ENCODE data around the gene MRPS5.
"Not testable (repeated sequence)": the region's sequence is repeated elsewhere in the genome, so short reads cannot be mapped to it uniquely, and the experiment has no call there.

DNA sequence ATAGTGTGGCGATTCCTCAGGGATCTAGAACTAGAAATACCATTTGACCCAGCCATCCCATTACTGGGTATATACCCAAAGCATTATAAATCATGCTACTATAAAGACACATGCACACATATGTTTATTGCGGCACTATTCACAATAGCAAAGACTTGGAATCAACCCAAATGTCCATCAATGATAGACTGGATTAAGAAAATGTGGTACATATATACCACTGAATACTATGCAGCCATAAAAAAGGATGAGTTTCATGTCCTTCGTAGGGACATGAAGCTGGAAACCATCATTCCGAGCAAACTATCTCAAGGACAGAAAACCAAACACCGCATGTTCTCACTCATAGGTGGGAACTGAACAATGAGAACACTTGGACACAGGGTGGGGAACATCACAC lies 23.3 kb downstream of the MRPS5 start:
- TF ChIP-seq, protein P1, sequence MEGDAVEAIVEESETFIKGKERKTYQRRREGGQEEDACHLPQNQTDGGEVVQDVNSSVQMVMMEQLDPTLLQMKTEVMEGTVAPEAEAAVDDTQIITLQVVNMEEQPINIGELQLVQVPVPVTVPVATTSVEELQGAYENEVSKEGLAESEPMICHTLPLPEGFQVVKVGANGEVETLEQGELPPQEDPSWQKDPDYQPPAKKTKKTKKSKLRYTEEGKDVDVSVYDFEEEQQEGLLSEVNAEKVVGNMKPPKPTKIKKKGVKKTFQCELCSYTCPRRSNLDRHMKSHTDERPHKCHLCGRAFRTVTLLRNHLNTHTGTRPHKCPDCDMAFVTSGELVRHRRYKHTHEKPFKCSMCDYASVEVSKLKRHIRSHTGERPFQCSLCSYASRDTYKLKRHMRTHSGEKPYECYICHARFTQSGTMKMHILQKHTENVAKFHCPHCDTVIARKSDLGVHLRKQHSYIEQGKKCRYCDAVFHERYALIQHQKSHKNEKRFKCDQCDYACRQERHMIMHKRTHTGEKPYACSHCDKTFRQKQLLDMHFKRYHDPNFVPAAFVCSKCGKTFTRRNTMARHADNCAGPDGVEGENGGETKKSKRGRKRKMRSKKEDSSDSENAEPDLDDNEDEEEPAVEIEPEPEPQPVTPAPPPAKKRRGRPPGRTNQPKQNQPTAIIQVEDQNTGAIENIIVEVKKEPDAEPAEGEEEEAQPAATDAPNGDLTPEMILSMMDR (conservative IDR thresholded peaks at IDR 0.05) = not testable (repeated sequence)
- TF ChIP-seq ZFX (IDR thresholded peaks at IDR 0.05) = not testable (repeated sequence)

Data from C4-2B (cell line).